Activated naive CD4-positive, alpha-beta T cell treated with anti-CD3 and anti-CD28 coated beads, Interleukin-2, amount 50 U/mL, for 24 hours (primary cell): ENCODE results near the gene CDK3.
A peak's percentile ranks its signal among the peaks of the same experiment; 100 is the strongest.
"Not testable (repeated sequence)": the region's sequence is repeated elsewhere in the genome, so short reads cannot be mapped to it uniquely, and the experiment has no call there.

ENCODE experiments used
- H3K27ac Mint-ChIP-seq: one replicate; pipeline ENCODE4 v1.8.0; 2021; ENCODE audit warnings: mild to moderate bottlenecking, mixed read lengths
- H3K27me3 Mint-ChIP-seq: one replicate; pipeline ENCODE4 v1.8.0; 2021; ENCODE audit warnings: mixed read lengths
- H3K36me3 Mint-ChIP-seq: one replicate; pipeline ENCODE4 v1.8.0; 2021; ENCODE audit warnings: mixed read lengths
- H3K4me1 Mint-ChIP-seq: one replicate; pipeline ENCODE4 v1.8.0; 2021; ENCODE audit warnings: mixed read lengths
- H3K4me3 Mint-ChIP-seq: one replicate; pipeline ENCODE4 v1.8.0; 2021; ENCODE audit warnings: mild to moderate bottlenecking, mixed read lengths
- H3K9me3 Mint-ChIP-seq: one replicate; pipeline ENCODE4 v1.8.0; 2021; ENCODE audit warnings: mixed read lengths

Gene CDK3

GRCh38 chr17:76039121-76039520 lies 38.5 kb downstream of the CDK3 start:
- peaks cover 6% of the 10 kb centered on the region for H3K36me3 Mint-ChIP-seq
- no peaks in the 10 kb centered on the region for H3K27me3 Mint-ChIP-seq
- peaks cover 12% of the 10 kb centered on the region for H3K4me1 Mint-ChIP-seq
- H3K27ac Mint-ChIP-seq: peak overlapping the region; percentile 65
- H3K4me3 Mint-ChIP-seq: no peak overlapping the region
- no peaks in the 10 kb centered on the region for H3K9me3 Mint-ChIP-seq

DNA sequence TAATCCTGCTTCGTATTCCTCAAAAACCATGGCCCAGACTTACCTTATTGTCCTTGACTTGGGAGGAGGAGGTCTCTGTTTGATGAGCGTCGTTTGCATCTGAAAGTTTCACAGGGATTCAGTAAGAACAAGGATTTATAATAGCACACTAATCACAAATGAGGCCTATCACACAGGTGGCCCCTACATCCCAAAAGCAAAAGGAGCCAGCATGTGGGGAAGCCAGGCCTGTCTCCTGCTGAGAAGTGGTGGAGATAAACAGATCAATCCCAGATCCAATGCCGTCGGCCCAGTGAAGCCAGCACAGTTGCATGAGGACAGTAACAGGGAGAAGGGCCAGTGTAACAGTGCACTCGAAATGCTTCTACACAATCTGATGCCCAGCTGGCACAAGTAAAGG lies 39.7 kb downstream of the CDK3 start:
- peaks cover 6% of the 10 kb centered on the region for H3K4me1 Mint-ChIP-seq
- H3K9me3 Mint-ChIP-seq: no peaks in the 10 kb centered on the region
- H3K36me3 Mint-ChIP-seq: peaks cover 6% of the 10 kb centered on the region
- no peaks in the 10 kb centered on the region for H3K27me3 Mint-ChIP-seq
- H3K4me3 Mint-ChIP-seq: no peak overlapping the region
- no peak overlapping the region for H3K27ac Mint-ChIP-seq

GRCh38 chr17:76042868-76043267 lies 42.2 kb downstream of the CDK3 start:
- H3K4me3 Mint-ChIP-seq, H3K27me3 Mint-ChIP-seq, H3K4me1 Mint-ChIP-seq, H3K36me3 Mint-ChIP-seq, H3K27ac Mint-ChIP-seq, H3K9me3 Mint-ChIP-seq: not testable (repeated sequence)

DNA sequence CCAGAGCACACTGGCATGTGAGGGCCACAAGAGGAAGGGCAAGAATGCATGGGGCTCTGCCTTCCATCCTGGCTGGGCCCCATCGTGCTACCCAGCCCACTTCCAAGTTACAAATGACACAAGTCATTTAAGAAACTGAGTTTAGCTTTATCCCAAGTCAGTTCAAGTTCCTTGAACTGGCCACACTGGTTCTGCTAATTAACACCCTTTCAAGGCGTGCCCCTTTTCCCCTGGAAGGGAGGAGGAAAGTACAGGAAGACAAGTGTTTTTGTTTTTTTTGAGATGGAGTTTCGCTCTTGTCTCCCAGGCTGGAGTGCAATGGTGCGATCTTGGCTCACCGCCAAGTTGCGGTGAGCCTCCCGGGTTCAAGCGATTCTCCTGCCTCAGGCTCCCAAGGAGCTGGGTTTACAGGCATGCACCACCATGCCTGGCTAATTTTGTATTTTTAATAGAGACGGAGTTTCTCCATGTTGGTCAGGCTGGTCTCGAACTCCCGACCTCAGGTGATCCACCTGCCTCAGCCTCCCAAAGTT lies 43.9 kb downstream of the CDK3 start:
- H3K27me3 Mint-ChIP-seq, H3K9me3 Mint-ChIP-seq, H3K4me3 Mint-ChIP-seq, H3K27ac Mint-ChIP-seq: not testable (repeated sequence)
- peaks cover 14% of the 10 kb centered on the region for H3K4me1 Mint-ChIP-seq
- peaks cover 14% of the 10 kb centered on the region for H3K36me3 Mint-ChIP-seq

GRCh38 chr17:76046064-76046463 lies 45.4 kb downstream of the CDK3 start:
- H3K27ac Mint-ChIP-seq: peak overlapping the region; percentile 23
- no peaks in the 10 kb centered on the region for H3K9me3 Mint-ChIP-seq
- H3K4me1 Mint-ChIP-seq: peaks cover 23% of the 10 kb centered on the region
- no peaks in the 10 kb centered on the region for H3K27me3 Mint-ChIP-seq
- H3K4me3 Mint-ChIP-seq: no peak overlapping the region
- peaks cover 18% of the 10 kb centered on the region for H3K36me3 Mint-ChIP-seq

DNA sequence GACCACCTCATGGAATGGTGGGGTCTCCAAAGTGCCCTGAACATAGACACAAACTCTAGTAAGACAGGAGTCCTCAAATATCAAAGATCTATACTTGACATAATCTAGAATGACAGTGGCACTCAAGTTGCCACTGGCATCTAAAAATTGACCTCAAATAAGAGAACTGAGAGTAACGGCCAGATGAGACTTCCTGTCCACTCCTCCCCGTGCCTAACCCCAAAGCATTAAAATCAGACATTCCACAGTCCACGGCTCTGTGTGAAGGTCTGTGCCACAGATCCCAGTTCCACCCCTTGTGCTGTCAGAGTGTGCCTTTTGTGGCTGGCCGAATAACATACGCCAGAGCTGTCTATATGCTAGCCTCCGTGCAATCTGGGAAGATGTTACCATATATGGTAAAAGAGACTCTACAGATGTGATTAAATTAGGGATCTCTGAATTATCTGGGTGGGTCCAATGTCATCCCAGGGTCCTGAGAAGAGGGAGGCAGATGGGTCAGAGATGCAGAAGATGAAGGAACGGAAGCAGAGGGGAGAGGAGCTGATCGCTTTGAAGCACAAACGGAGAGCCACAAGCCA lies 47.5 kb downstream of the CDK3 start:
- peaks cover 25% of the 10 kb centered on the region for H3K4me1 Mint-ChIP-seq
- H3K4me3 Mint-ChIP-seq: no peak overlapping the region
- H3K9me3 Mint-ChIP-seq: no peaks in the 10 kb centered on the region
- no peaks in the 10 kb centered on the region for H3K27me3 Mint-ChIP-seq
- H3K27ac Mint-ChIP-seq: peak overlapping the region; percentile 26
- peaks cover 17% of the 10 kb centered on the region for H3K36me3 Mint-ChIP-seq

DNA sequence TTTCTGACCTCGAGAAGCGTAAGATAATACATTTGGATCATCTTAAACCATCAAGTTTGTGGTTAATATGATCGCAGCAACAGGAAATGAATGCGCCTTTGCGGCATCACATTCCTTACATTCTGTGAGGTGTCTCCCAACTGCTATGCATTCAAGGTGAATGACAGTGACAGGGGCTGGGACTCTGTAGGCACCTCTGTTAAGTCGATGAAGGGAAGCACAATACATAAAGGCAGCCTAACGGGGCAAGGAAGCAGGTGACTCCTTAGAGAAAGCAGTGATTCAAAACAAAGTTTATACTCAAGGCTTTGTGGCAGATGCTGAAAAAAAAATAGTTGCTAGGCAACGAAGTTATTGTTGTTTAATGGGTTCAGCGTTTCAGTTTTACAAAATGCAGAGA lies 48.1 kb downstream of the CDK3 start:
- peaks cover 17% of the 10 kb centered on the region for H3K36me3 Mint-ChIP-seq
- H3K4me1 Mint-ChIP-seq: peaks cover 31% of the 10 kb centered on the region
- no peaks in the 10 kb centered on the region for H3K27me3 Mint-ChIP-seq
- H3K27ac Mint-ChIP-seq: no peak overlapping the region
- H3K4me3 Mint-ChIP-seq: no peak overlapping the region
- no peaks in the 10 kb centered on the region for H3K9me3 Mint-ChIP-seq

DNA sequence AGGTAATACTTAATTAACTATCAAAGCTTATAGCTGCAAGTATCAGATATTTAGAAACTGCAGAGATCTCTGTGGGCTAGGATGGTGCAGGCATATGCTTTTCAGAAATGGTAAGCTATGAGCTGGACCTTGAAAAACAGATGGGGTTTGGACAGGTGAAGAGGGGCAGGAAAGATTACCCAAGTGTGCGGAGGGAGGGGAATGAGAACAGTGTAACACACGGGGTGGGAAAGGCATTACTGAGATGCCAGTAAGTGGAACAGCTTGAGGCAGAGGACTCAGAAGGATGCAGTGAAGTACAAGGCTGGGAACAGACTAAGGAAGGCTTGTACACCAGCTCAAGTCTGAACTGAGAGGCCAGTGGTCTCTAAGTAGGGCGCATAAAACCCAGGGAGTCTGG lies 48.6 kb downstream of the CDK3 start:
- Mint-ChIP-seq H3K27ac (peak overlapping the region; percentile 79), H3K36me3 (peaks cover 17% of the 10 kb centered on the region), H3K9me3 (no peaks in the 10 kb centered on the region), H3K27me3 (no peaks in the 10 kb centered on the region), H3K4me3 (no peak overlapping the region), H3K4me1 (peaks cover 35% of the 10 kb centered on the region)

- H3K4me3 Mint-ChIP-seq: no peak overlapping the region
- H3K27me3 Mint-ChIP-seq: no peaks in the 10 kb centered on the region
- H3K36me3 Mint-ChIP-seq: peaks cover 17% of the 10 kb centered on the region
- H3K27ac Mint-ChIP-seq: peak overlapping the region; percentile 2
- no peaks in the 10 kb centered on the region for H3K9me3 Mint-ChIP-seq
- H3K4me1 Mint-ChIP-seq: peaks cover 35% of the 10 kb centered on the region
Observed at GRCh38 chr17:76049836-76050537, 49.3 kb downstream of the CDK3 start.

- Mint-ChIP-seq H3K27ac (peak overlapping the region; percentile 2), H3K9me3 (no peaks in the 10 kb centered on the region), H3K36me3 (peaks cover 15% of the 10 kb centered on the region), H3K27me3 (no peaks in the 10 kb centered on the region), H3K4me1 (peaks cover 35% of the 10 kb centered on the region), H3K4me3 (no peak overlapping the region)
Observed at GRCh38 chr17:76050538-76051467, 50.1 kb downstream of the CDK3 start.

DNA sequence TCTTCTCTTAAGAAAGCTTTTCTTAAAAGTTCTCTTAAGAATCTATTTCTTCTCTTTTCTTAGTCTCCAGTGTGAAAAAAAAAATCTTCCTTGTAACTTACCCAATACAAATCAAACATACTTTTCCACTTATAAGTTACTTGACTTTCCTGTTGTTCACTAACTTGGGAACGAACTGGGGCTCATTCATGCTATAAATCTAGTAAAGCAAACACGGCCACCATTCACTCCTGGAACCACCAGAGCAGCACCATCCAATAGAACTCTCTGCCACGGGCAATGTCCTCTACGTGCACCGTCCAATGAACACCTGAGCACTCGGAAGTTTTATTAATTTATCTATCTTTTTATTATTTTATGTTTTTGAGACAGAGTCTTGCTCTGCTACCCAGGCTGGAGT lies 50.9 kb downstream of the CDK3 start:
- H3K27me3 Mint-ChIP-seq: no peaks in the 10 kb centered on the region
- H3K9me3 Mint-ChIP-seq: no peaks in the 10 kb centered on the region
- peak overlapping the region; percentile 79 for H3K27ac Mint-ChIP-seq
- peaks cover 39% of the 10 kb centered on the region for H3K4me1 Mint-ChIP-seq
- H3K36me3 Mint-ChIP-seq: peaks cover 17% of the 10 kb centered on the region
- H3K4me3 Mint-ChIP-seq: no peak overlapping the region

DNA sequence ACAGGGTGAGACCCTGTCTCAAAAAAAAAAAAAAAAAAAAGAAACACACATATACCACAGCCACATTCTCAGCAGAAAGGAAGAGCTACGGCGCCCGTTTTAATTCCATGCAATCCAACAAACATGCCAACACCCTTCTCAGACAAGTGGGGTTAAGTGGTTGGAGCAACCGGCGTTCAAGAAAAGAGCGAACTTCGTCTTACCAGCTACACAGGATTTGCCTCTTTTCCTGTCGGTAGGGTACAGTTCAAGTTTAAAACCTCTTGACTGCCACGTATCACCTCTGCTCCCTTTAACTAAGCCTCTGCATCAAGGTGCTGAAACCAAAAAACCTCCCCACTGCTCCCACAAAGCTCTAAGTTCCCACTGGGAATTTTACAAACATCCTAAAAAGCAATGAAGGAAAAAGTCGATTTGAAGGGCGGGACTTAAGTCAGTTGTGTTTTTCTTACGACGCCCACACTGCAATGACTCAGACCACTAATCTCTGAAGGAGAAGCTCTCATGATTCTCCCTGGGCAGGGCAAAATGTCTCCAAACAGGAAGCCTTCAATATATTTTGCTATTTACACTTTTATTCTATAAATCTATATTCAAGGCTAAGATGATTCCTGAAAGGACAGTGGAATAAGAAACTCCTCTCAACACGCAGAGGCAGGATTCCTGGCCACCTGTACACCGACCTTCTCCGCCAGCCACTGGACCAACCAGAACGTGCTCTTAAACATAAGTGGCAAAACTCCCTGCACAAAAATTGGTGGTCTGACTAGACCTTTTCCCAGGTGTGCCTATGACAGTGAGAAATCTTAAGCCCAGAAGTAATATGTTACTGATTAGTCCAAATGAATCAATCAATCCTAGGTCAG lies 52.8 kb downstream of the CDK3 start:
- H3K27me3 Mint-ChIP-seq: no peaks in the 10 kb centered on the region
- H3K9me3 Mint-ChIP-seq: no peaks in the 10 kb centered on the region
- no peak overlapping the region for H3K27ac Mint-ChIP-seq
- H3K36me3 Mint-ChIP-seq: peaks cover 13% of the 10 kb centered on the region
- no peak overlapping the region for H3K4me3 Mint-ChIP-seq
- peaks cover 34% of the 10 kb centered on the region for H3K4me1 Mint-ChIP-seq

DNA sequence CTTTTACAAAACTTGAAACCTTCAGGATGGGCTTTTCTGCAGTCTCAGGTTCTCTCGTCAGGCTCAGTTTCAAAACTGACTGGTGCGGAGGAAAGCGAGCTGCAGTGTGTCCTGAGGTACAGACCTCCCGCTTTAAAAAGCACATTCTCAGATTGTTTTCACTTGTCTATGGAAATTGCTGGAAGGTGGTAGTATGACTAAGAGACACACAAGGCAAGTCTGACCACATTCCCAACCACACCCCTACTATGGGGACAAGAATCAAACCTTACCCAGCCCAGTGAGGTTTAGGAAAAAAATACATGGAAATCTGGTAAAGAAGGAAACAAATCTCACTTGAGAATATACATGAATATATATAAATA lies 53.4 kb downstream of the CDK3 start:
- H3K36me3 Mint-ChIP-seq: peaks cover 14% of the 10 kb centered on the region
- H3K27ac Mint-ChIP-seq: no peak overlapping the region
- peaks cover 28% of the 10 kb centered on the region for H3K4me1 Mint-ChIP-seq
- H3K9me3 Mint-ChIP-seq: no peaks in the 10 kb centered on the region
- H3K4me3 Mint-ChIP-seq: no peak overlapping the region
- H3K27me3 Mint-ChIP-seq: no peaks in the 10 kb centered on the region
